HCT116 (cell line): Measurements from ENCODE around the gene EPS8. TPM values are rescaled to one million over a fixed set of nuclear protein-coding genes. Genes with fewer than 3 reads are reported as not detected.

Experiments
- ATAC-seq: fragments of 200-7000 bp; cut with Tn5 transposase; 2 replicates; pipeline ENCODE4 v1.9.1; 2020; ENCODE audit warnings: mild to moderate bottlenecking, moderate library complexity
- BruUV-seq: library from RNA; stranded (reverse); fragments of 400-500 nt; replicated peaks from 2 replicates; lab custom pipeline; 2021; lab: Mats Ljungman, UMichigan
- CTCF ChIA-PET: fragments of 300-600 bp; sonication (Branson Sonifier 250); formaldehyde crosslinking; loops from one replicate; lab custom pipeline; 2021; ENCODE audit warnings: antibody characterized with exemption; lab: Charles Lee
- POLR2A ChIA-PET: fragments of 300-600, 350-600 bp; sonication (Branson Sonifier 250); formaldehyde crosslinking; loops from one replicate; lab custom pipeline; 2021; ENCODE audit warnings: antibody characterized with exemption; lab: Charles Lee
- RAD21 ChIA-PET, 2 experiments: fragments of 300-600 bp; sonication (Branson Sonifier 250); formaldehyde crosslinking; loops; one replicate each; lab custom pipeline; 2023; ENCODE audit warnings: low total read pairs in 2 of 2; ENCODE audit not compliant: uncharacterized antibody in 2 of 2, unreplicated experiment in 2 of 2, low non-redundant PET in 1 of 2; lab: Charles Lee
- DNase-seq: peaks from one replicate; pipeline ENCODE4 v3.0.0-alpha.2; 2010; ENCODE audit warnings: low read depth, low spot score
- H2AFZ ChIP-seq: fragments of 200-600 bp; shearing (Covaris generic), sonication (generic); 2 replicates; pipeline ENCODE4 v1.6.1; 2017; ENCODE audit warnings: low read depth, mixed run types, mixed read lengths, antibody characterized with exemption, low read length; ENCODE audit not compliant: poor library complexity, severe bottlenecking
- H3K27ac ChIP-seq: 2 replicates; pipeline ENCODE4 v1.5.1; 2012; ENCODE audit warnings: low read depth, low read length
- H3K27me3 ChIP-seq: fragments of 200-600 bp; sonication (generic); 2 replicates; pipeline ENCODE4 v1.6.1; 2016; ENCODE audit warnings: mixed run types, low read length, mixed read lengths; ENCODE audit not compliant: insufficient read depth
- H3K36me3 ChIP-seq, 2 experiments: fragments of 200-500 bp in 1 of 2; fragments of 200-600 bp in 1 of 2; sonication (Bioruptor generic) in 1 of 2; sonication (generic) in 1 of 2; 2 replicates each; pipeline versions ENCODE4 v1.5.1 to v1.6.1; 2014 to 2016; ENCODE audit warnings: low read length in 2 of 2, inconsistent platforms in 1 of 2, mixed read lengths in 1 of 2, mixed run types in 1 of 2; ENCODE audit not compliant: insufficient read depth in 2 of 2, control insufficient read depth in 1 of 2
- H3K4me1 ChIP-seq, 2 experiments: fragments of 200-600 bp in 1 of 2; sonication (generic) in 1 of 2; 2 replicates each; pipeline versions ENCODE4 v1.5.1 to v1.6.1; 2012 to 2017; ENCODE audit warnings: low read length in 2 of 2, inconsistent platforms in 1 of 2, mild to moderate bottlenecking in 1 of 2, mixed read lengths in 1 of 2, mixed run types in 1 of 2, moderate library complexity in 1 of 2; ENCODE audit not compliant: insufficient read depth in 2 of 2, control insufficient read depth in 1 of 2
- H3K4me2 ChIP-seq: fragments of 200-600 bp; sonication (generic); 2 replicates; pipeline ENCODE4 v1.6.1; 2017; ENCODE audit warnings: mixed run types, low read length, mixed read lengths
- H3K4me3 ChIP-seq, 2 experiments: fragments of 200-600 bp in 1 of 2; sonication (generic) in 1 of 2; replicated peaks in 1 of 2; 2 replicates each; pipeline ENCODE4 v1.5.1; 2011 to 2016; ENCODE audit warnings: low read length in 2 of 2, control low read depth in 1 of 2, low read depth in 1 of 2, mild to moderate bottlenecking in 1 of 2, mixed read lengths in 1 of 2, mixed run types in 1 of 2
- H3K79me2 ChIP-seq: fragments of 200-600 bp; sonication (generic); 2 replicates; pipeline ENCODE4 v1.6.1; 2017; ENCODE audit warnings: mild to moderate bottlenecking, mixed run types, low read length, moderate library complexity, mixed read lengths; ENCODE audit not compliant: insufficient read depth
- H3K9ac ChIP-seq: fragments of 200-600 bp; sonication (generic); 2 replicates; pipeline ENCODE4 v1.6.1; 2016; ENCODE audit warnings: low read length, mixed read lengths
- H3K9me2 ChIP-seq: fragments of 200-600 bp; sonication (generic), shearing (Covaris generic); 2 replicates; pipeline ENCODE4 v1.6.1; 2017; ENCODE audit warnings: mixed run types, mild to moderate bottlenecking, moderate library complexity; ENCODE audit not compliant: insufficient read depth
- H3K9me3 ChIP-seq, 2 experiments: fragments of 200-500 bp in 1 of 2; fragments of 200-600 bp in 1 of 2; sonication (Bioruptor generic) in 1 of 2; sonication (generic) in 1 of 2; 2 replicates each; pipeline ENCODE4 v1.6.1; 2014 to 2017; ENCODE audit warnings: low read length in 2 of 2, mixed read lengths in 2 of 2, inconsistent platforms in 1 of 2, low read depth in 1 of 2, mild to moderate bottlenecking in 1 of 2, mixed run types in 1 of 2, moderate library complexity in 1 of 2; ENCODE audit not compliant: control insufficient read depth in 1 of 2, insufficient read depth in 1 of 2
- H4K20me1 ChIP-seq: fragments of 200-600 bp; sonication (generic), shearing (Covaris generic); 2 replicates; pipeline ENCODE4 v1.6.1; 2017; ENCODE audit warnings: mixed run types, mild to moderate bottlenecking, moderate library complexity; ENCODE audit not compliant: insufficient read depth
- CBX3 ChIP-seq: IDR thresholded peaks from 2 replicates; pipeline ENCODE4 v1.6.1; 2012; ENCODE audit warnings: low read depth
- CEBPB ChIP-seq: IDR thresholded peaks from 2 replicates; pipeline ENCODE4 v1.6.1; 2012; ENCODE audit warnings: low read depth
- EGR1 ChIP-seq: IDR thresholded peaks from 2 replicates; pipeline ENCODE4 v1.6.1; 2012; ENCODE audit warnings: low read depth
- ELF1 ChIP-seq: IDR thresholded peaks from 2 replicates; pipeline ENCODE4 v1.6.1; 2012; ENCODE audit warnings: low read depth, borderline replicate concordance
- FOSL1 ChIP-seq: IDR thresholded peaks from 2 replicates; pipeline ENCODE4 v1.6.1; 2012; ENCODE audit warnings: low read depth
- JUND ChIP-seq: IDR thresholded peaks from 2 replicates; pipeline ENCODE4 v1.6.1; 2012
- POLR2AphosphoS5 ChIP-seq: IDR thresholded peaks from 2 replicates; pipeline ENCODE4 v1.6.1; 2011; ENCODE audit warnings: mild to moderate bottlenecking, low read depth, low read length, moderate library complexity
- RAD21 ChIP-seq: IDR thresholded peaks from 2 replicates; pipeline ENCODE4 v1.6.1; 2012; ENCODE audit warnings: low read depth, mild to moderate bottlenecking
- SP1 ChIP-seq: IDR thresholded peaks from 2 replicates; pipeline ENCODE4 v1.6.1; 2012; ENCODE audit warnings: low read depth
- ZFX ChIP-seq: fragments of 450-650 bp; IDR thresholded peaks from 2 replicates; pipeline ENCODE4 v1.6.1; 2017
- intact Hi-C: fragments of 100-400 bp; cut with micrococcal nuclease; formaldehyde crosslinking; loops from 2 replicates; pipeline ENCODE4 v1.10.0; 2022
- total RNA-seq: library from RNA; stranded (reverse); gene quantifications from one replicate; pipeline ENCODE4 v1.2.1, GENCODE V29; 2021; ENCODE audit not compliant: unreplicated experiment
- TF ChIP-seq, protein P1 (sequence below), 3 experiments: fragments of 200-600 bp in 1 of 3; sonication (generic) in 1 of 3; IDR thresholded peaks in 2 of 3; conservative IDR thresholded peaks in 1 of 3; 2 replicates each; pipeline ENCODE4 v1.5.1; 2012 to 2017; ENCODE audit warnings: low read depth in 2 of 3, low read length in 2 of 3, antibody characterized with exemption in 1 of 3, borderline replicate concordance in 1 of 3, control low read depth in 1 of 3, mild to moderate bottlenecking in 1 of 3, mixed read lengths in 1 of 3, mixed run types in 1 of 3, moderate library complexity in 1 of 3; ENCODE audit not compliant: insufficient read depth in 1 of 3
- TF ChIP-seq, protein P2 (sequence below): IDR thresholded peaks from 2 replicates; pipeline ENCODE4 v1.6.1; 2012
- TF ChIP-seq, protein P3 (sequence below): IDR thresholded peaks from 2 replicates; pipeline ENCODE4 v1.6.1; 2011; ENCODE audit warnings: mild to moderate bottlenecking, low read length, moderate library complexity; ENCODE audit not compliant: insufficient replicate concordance; ENCODE audit errors: extremely low read depth

EPS8 gene
- total RNA-seq, 1 experiment from 2014 or later: 49.9 TPM

DNA sequence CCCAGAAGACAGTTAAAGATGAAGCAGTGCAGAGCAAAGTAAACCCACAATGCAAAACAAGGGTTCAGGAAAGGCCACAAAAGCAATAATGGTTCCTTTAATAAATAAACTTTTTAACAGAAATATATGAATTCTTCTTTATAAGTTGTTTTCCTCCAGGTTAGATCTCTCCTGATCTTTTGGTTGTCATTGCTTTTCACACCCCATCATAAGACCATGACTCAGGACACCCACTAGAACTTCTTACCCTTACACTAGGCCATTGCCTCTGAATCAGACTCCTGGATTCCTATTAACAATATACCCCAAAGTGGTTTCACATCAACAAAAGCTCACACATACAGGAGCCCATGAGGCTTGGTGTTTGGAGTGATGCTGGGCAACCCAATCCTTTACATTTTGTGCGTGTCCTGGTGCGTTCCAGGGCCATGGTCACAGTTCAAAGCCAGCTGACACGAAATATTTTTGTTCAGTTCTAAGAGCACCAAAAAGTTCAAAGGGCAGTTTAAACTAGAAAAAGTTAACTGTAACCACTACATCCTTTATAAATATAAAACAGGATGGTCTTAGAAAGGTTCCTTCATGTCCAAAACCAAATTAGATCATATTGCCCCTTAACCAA is 187.0 kb downstream of the EPS8 start (continued):
- TF ChIP-seq, protein P1, sequence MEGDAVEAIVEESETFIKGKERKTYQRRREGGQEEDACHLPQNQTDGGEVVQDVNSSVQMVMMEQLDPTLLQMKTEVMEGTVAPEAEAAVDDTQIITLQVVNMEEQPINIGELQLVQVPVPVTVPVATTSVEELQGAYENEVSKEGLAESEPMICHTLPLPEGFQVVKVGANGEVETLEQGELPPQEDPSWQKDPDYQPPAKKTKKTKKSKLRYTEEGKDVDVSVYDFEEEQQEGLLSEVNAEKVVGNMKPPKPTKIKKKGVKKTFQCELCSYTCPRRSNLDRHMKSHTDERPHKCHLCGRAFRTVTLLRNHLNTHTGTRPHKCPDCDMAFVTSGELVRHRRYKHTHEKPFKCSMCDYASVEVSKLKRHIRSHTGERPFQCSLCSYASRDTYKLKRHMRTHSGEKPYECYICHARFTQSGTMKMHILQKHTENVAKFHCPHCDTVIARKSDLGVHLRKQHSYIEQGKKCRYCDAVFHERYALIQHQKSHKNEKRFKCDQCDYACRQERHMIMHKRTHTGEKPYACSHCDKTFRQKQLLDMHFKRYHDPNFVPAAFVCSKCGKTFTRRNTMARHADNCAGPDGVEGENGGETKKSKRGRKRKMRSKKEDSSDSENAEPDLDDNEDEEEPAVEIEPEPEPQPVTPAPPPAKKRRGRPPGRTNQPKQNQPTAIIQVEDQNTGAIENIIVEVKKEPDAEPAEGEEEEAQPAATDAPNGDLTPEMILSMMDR (IDR thresholded peaks at IDR 0.05 in 2 of 3, conservative IDR thresholded peaks at IDR 0.05 in 1 of 3; ENCODE audit: borderline replicate concordance in 1 of 3, insufficient read depth in 1 of 3, low read depth in 2 of 3, low read length in 2 of 3): no peak
- TF ChIP-seq, protein P2, sequence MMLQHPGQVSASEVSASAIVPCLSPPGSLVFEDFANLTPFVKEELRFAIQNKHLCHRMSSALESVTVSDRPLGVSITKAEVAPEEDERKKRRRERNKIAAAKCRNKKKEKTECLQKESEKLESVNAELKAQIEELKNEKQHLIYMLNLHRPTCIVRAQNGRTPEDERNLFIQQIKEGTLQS: no peak

DNA sequence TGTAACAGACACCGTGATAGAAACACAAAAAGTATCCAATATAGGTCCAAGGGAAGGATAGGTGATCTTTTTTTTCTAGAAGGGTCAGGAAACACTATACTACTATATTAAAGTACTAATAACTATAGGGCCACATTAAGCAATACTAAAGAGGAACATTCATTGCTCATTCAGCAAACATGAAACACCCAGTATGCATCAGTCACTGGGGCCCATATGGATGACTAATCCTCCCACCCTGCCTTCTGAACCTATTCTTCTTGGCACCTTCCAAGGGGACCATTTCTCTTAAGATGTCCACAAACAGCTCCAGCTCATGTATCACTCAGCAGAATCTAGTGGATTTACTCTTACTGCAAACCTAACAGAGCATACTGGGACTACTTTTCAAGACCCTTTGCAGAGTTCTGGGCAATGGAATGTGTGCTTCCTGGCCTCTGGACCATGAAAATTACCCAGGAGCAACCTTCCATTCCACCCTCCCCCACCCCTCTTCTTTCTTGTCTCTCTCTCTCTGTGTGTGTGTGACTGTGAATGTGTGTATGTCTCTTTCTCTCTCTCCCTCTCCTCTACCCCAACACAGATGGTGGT is 187.9 kb downstream of the EPS8 start:
- no peaks in the 10 kb centered on the region for H4K20me1 ChIP-seq
- no peak overlapping the region for H3K27ac ChIP-seq
- BruUV-seq: no TSS peak
- no peak for DNase-seq
- no peak overlapping the region for H3K4me3 ChIP-seq
- H3K9ac ChIP-seq: no peak overlapping the region
- ChIA-PET POLR2A (no interaction called here), RAD21 (no interaction called here), CTCF (no interaction called here)
- no peak for ATAC-seq
- H3K36me3 ChIP-seq: no peaks in the 10 kb centered on the region
- H3K9me3 ChIP-seq: no peaks in the 10 kb centered on the region
- intact Hi-C loops: no loop called here
- H3K27me3 ChIP-seq: no peaks in the 10 kb centered on the region
- no peaks in the 10 kb centered on the region for H3K79me2 ChIP-seq
- peaks cover 3 to 14% of the 10 kb centered on the region in 2 experiments; a peak in 3 of 4 replicates for H3K4me1 ChIP-seq
- H2AFZ ChIP-seq: no peak overlapping the region
- peak overlapping the region; percentile 43 for H3K4me2 ChIP-seq
- TF ChIP-seq RAD21: no peak
- TF ChIP-seq JUND: peak; percentile 18; the same call in 1 of the 2 replicates
- TF ChIP-seq, protein P3, sequence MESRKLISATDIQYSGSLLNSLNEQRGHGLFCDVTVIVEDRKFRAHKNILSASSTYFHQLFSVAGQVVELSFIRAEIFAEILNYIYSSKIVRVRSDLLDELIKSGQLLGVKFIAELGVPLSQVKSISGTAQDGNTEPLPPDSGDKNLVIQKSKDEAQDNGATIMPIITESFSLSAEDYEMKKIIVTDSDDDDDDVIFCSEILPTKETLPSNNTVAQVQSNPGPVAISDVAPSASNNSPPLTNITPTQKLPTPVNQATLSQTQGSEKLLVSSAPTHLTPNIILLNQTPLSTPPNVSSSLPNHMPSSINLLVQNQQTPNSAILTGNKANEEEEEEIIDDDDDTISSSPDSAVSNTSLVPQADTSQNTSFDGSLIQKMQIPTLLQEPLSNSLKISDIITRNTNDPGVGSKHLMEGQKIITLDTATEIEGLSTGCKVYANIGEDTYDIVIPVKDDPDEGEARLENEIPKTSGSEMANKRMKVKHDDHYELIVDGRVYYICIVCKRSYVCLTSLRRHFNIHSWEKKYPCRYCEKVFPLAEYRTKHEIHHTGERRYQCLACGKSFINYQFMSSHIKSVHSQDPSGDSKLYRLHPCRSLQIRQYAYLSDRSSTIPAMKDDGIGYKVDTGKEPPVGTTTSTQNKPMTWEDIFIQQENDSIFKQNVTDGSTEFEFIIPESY: no peak
- TF ChIP-seq POLR2AphosphoS5: no peak
- no peak for TF ChIP-seq EGR1
- no peak for TF ChIP-seq ZFX
- no peak for TF ChIP-seq ELF1
- no peak for TF ChIP-seq CBX3
- 0 out of 2 replicates have a peak, but pooled peaks have one; percentile 26 for TF ChIP-seq CEBPB
- peak; percentile 43; the same call in 1 of the 2 replicates for TF ChIP-seq FOSL1
- TF ChIP-seq, protein P2: no peak
- TF ChIP-seq SP1: no peak
- no peaks in the 10 kb centered on the region for H3K9me2 ChIP-seq
